HG02678 (cell line): ENCODE results near the gene ADAMTS2.
"Not testable (repeated sequence)": the region's sequence is repeated elsewhere in the genome, so short reads cannot be mapped to it uniquely, and the experiment has no call there.

ENCODE experiments used
- ATAC-seq: cut with Tn5 transposase; IDR thresholded peaks from one replicate; pipeline ENCODE4 v1.9.1; 2021; ENCODE audit warnings: mild to moderate bottlenecking, moderate library complexity; ENCODE audit not compliant: unreplicated experiment

ADAMTS2 gene

GRCh38 chr5:179284751-179285631, 60.3 kb downstream of the ADAMTS2 start:
- no peak for ATAC-seq

- not testable (repeated sequence) for ATAC-seq
Observed at GRCh38 chr5:179283908-179284307, 61.4 kb downstream of the ADAMTS2 start.

GRCh38 chr5:179281694-179282093, 63.6 kb downstream of the ADAMTS2 start:
- no peak for ATAC-seq

- no peak for ATAC-seq
Observed at GRCh38 chr5:179280095-179280490, 65.2 kb downstream of the ADAMTS2 start.

- no peak for ATAC-seq
Observed at GRCh38 chr5:179279347-179280094, 65.7 kb downstream of the ADAMTS2 start.

- no peak for ATAC-seq
Observed at GRCh38 chr5:179278546-179278945, 66.7 kb downstream of the ADAMTS2 start.

GRCh38 chr5:179278119-179278518, 67.1 kb downstream of the ADAMTS2 start:
- no peak for ATAC-seq

- no peak for ATAC-seq
Observed at GRCh38 chr5:179276838-179277395, 68.3 kb downstream of the ADAMTS2 start.

GRCh38 chr5:179275941-179276837, 69.1 kb downstream of the ADAMTS2 start:
- no peak for ATAC-seq

- no peak for ATAC-seq
Observed at GRCh38 chr5:179275381-179275878, 69.8 kb downstream of the ADAMTS2 start.

- ATAC-seq: no peak
Observed at GRCh38 chr5:179274321-179275315, 70.6 kb downstream of the ADAMTS2 start.

GRCh38 chr5:179273441-179274145, 71.7 kb downstream of the ADAMTS2 start:
- ATAC-seq: no peak

- ATAC-seq: no peak
Observed at GRCh38 chr5:179273073-179273435, 72.2 kb downstream of the ADAMTS2 start.

- ATAC-seq: no peak
Observed at GRCh38 chr5:179272326-179273072, 72.8 kb downstream of the ADAMTS2 start.

- no peak for ATAC-seq
Observed at GRCh38 chr5:179271821-179272325, 73.4 kb downstream of the ADAMTS2 start.

GRCh38 chr5:179271428-179271734, 73.9 kb downstream of the ADAMTS2 start:
- ATAC-seq: no peak

- ATAC-seq: no peak
Observed at GRCh38 chr5:179270581-179271427, 74.5 kb downstream of the ADAMTS2 start.
